PC-9 (cell line): ENCODE results near the gene NDUFA7. TPM values are rescaled to one million over a fixed set of nuclear protein-coding genes. Genes with fewer than 3 reads are reported as not detected.

Source experiments
- BruUV-seq: library from RNA; stranded (reverse); fragments of 400-500 nt; replicated peaks from 2 replicates; lab custom pipeline; 2021; lab: Mats Ljungman, UMichigan
- CTCF ChIA-PET: fragments of 300-600 bp; sonication (Branson Sonifier 250); formaldehyde crosslinking; loops from one replicate; lab custom pipeline; 2022; ENCODE audit warnings: antibody characterized with exemption; lab: Charles Lee
- POLR2A ChIA-PET: fragments of 300-600 bp; sonication (Branson Sonifier 250); formaldehyde crosslinking; loops from one replicate; lab custom pipeline; 2022; ENCODE audit warnings: antibody characterized with exemption; ENCODE audit not compliant: unreplicated experiment; lab: Charles Lee
- DNase-seq, 2 experiments: peaks; one replicate each; pipeline versions ENCODE4 v3.0.0 to v3.0.0-alpha.2; 2015 to 2022; ENCODE audit warnings: mixed read lengths in 1 of 2
- H2AFZ ChIP-seq: fragments of 200-600 bp; sonication (generic); 2 replicates; pipeline ENCODE4 v1.8.1; 2017; ENCODE audit warnings: antibody characterized with exemption
- H3F3A ChIP-seq: fragments of 200-600 bp; sonication (generic); 2 replicates; pipeline ENCODE4 v1.8.1; 2017; ENCODE audit warnings: antibody characterized with exemption, mild to moderate bottlenecking, low read depth; ENCODE audit not compliant: insufficient read depth
- H3K27ac ChIP-seq: fragments of 200-600 bp; sonication (generic); 2 replicates; pipeline ENCODE4 v1.6.1; 2016; ENCODE audit warnings: mixed run types
- H3K27me3 ChIP-seq: fragments of 200-600 bp; sonication (generic); 2 replicates; pipeline ENCODE4 v1.6.1; 2016; ENCODE audit warnings: low read depth, mixed run types; ENCODE audit not compliant: insufficient read depth
- H3K36me3 ChIP-seq: fragments of 200-600 bp; sonication (generic); 2 replicates; pipeline ENCODE4 v1.6.1; 2016; ENCODE audit warnings: low read depth, mixed run types
- H3K4me1 ChIP-seq: fragments of 200-600 bp; sonication (generic); replicated peaks from 2 replicates; pipeline ENCODE4 v1.6.1; 2016; ENCODE audit warnings: mixed run types; ENCODE audit not compliant: insufficient read depth
- H3K4me2 ChIP-seq: fragments of 200-600 bp; sonication (generic); 2 replicates; pipeline ENCODE4 v1.6.1; 2017; ENCODE audit warnings: mixed run types
- H3K4me3 ChIP-seq: fragments of 200-600 bp; sonication (generic); 2 replicates; pipeline ENCODE4 v1.6.1; 2016; ENCODE audit warnings: mixed run types
- H3K79me2 ChIP-seq: fragments of 200-600 bp; sonication (generic); 2 replicates; pipeline ENCODE4 v1.6.1; 2017; ENCODE audit warnings: low read depth, mixed run types
- H3K9me2 ChIP-seq: fragments of 200-600 bp; sonication (generic); 2 replicates; pipeline ENCODE4 v1.8.1; 2017; ENCODE audit warnings: mild to moderate bottlenecking; ENCODE audit not compliant: insufficient read depth
- H3K9me3 ChIP-seq: fragments of 200-600 bp; sonication (generic); 2 replicates; pipeline ENCODE4 v1.8.1; 2016; ENCODE audit warnings: low read depth; ENCODE audit not compliant: insufficient read depth
- H4K20me1 ChIP-seq: fragments of 200-600 bp; sonication (generic); 2 replicates; pipeline ENCODE4 v1.8.1; 2017; ENCODE audit not compliant: insufficient read depth
- EZH2 ChIP-seq: fragments of 200-600 bp; sonication (generic); IDR thresholded peaks from 2 replicates; pipeline ENCODE4 v1.8.0; 2017; ENCODE audit warnings: antibody characterized with exemption, low read depth
- intact Hi-C: fragments of 100-400 bp; cut with micrococcal nuclease; formaldehyde crosslinking; loops from one replicate; pipeline ENCODE4 v1.10.0; 2022; ENCODE audit not compliant: unreplicated experiment
- total RNA-seq: library from RNA; stranded (reverse); gene quantifications from 2 replicates; pipeline ENCODE4 v1.2.3, GENCODE V29; 2021
- TF ChIP-seq, protein P1 (sequence below): fragments of 200-600 bp; sonication (generic); conservative IDR thresholded peaks from 2 replicates; pipeline ENCODE4 v1.6.1; 2017; ENCODE audit warnings: mixed run types, antibody characterized with exemption, mild to moderate bottlenecking, moderate library complexity

The NDUFA7 gene
- total RNA-seq, 1 experiment from 2014 or later: 61.7 TPM

DNA sequence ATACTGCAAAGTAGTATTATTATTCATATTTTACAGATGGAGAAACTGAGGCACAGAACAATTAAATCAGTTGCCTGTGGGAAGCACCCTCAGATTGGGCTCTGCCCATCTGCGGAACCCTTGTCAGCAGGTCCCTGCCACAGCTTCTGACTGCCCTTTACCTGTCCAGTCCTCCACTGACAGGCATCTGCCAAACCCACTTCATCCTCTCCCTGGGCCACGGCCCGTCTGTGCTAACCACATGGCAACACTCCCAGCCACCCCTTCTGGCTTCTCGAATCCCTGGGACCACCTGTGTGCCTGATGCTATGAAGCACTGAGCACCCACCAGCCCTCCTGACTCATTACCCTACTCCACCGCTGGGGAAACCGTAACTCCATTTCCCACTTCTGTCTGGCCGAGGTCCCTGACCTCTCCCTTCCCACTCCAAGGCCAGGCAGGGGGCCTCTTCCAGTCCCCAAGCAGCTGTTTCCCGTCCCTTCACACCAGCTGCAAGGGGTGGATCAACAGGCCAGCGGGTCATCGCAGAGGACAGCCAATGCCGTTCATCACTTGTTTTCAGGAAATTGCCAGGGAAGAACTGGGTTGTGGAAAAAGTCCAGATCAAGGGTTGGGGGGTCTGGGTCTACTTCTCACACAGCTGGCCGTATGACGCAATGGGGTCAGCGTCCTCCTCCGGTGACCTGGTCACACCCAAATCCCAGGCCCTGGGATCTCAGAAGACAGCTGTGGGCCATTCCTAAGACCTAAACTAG lies 19.3 kb upstream of the NDUFA7 start:
- H3K9me2 ChIP-seq: no peaks in the 10 kb centered on the region
- no peaks in the 10 kb centered on the region for H3K36me3 ChIP-seq
- H3K9me3 ChIP-seq: no peaks in the 10 kb centered on the region
- no peak for DNase-seq
- H3K27ac ChIP-seq: no peak overlapping the region
- no peaks in the 10 kb centered on the region for H4K20me1 ChIP-seq
- no peak for TF ChIP-seq EZH2
- TF ChIP-seq, protein P1, sequence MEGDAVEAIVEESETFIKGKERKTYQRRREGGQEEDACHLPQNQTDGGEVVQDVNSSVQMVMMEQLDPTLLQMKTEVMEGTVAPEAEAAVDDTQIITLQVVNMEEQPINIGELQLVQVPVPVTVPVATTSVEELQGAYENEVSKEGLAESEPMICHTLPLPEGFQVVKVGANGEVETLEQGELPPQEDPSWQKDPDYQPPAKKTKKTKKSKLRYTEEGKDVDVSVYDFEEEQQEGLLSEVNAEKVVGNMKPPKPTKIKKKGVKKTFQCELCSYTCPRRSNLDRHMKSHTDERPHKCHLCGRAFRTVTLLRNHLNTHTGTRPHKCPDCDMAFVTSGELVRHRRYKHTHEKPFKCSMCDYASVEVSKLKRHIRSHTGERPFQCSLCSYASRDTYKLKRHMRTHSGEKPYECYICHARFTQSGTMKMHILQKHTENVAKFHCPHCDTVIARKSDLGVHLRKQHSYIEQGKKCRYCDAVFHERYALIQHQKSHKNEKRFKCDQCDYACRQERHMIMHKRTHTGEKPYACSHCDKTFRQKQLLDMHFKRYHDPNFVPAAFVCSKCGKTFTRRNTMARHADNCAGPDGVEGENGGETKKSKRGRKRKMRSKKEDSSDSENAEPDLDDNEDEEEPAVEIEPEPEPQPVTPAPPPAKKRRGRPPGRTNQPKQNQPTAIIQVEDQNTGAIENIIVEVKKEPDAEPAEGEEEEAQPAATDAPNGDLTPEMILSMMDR: no peak
- H3K27me3 ChIP-seq: no peaks in the 10 kb centered on the region
- peaks cover 14% of the 10 kb centered on the region for H3F3A ChIP-seq
- no peak overlapping the region for H3K4me2 ChIP-seq
- H2AFZ ChIP-seq: no peak overlapping the region
- BruUV-seq: no TSS peak
- POLR2A ChIA-PET: no interaction called here
- H3K4me3 ChIP-seq: no peak overlapping the region
- intact Hi-C loops: no loop called here
- CTCF ChIA-PET: no interaction called here
- no peaks in the 10 kb centered on the region for H3K79me2 ChIP-seq
- peaks cover 8% of the 10 kb centered on the region; the same call in 1 of the 2 replicates for H3K4me1 ChIP-seq

DNA sequence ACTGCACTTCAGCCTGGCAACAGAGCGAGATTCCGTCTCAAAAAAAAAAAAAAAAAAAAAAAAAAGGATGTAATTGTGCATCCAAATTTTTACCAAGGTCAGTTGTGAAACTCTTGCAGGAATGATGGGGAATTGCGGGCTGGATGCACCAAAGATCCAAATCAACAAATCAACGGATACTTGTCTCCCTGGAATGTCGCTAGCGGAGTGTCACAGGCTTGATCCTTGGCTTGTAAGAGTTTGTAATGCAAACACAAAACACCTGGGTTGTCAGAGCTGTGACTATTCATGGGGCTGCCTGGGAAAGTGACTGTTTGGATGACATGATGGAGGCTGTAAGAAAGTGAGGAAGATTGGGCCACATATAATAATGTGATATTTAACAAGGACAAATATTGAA lies 17.7 kb upstream of the NDUFA7 start:
- no peak for TF ChIP-seq EZH2
- TF ChIP-seq, protein P1: no peak
- Histone ChIP-seq H3K27ac (no peak overlapping the region), H3F3A (peaks cover 14% of the 10 kb centered on the region), H3K9me3 (no peaks in the 10 kb centered on the region), H3K36me3 (no peaks in the 10 kb centered on the region), H3K79me2 (no peaks in the 10 kb centered on the region), H3K27me3 (no peaks in the 10 kb centered on the region), H3K4me2 (no peak overlapping the region), H2AFZ (no peak overlapping the region), H3K9me2 (no peaks in the 10 kb centered on the region), H3K4me1 (peaks cover 8% of the 10 kb centered on the region; the same call in 1 of the 2 replicates), H3K4me3 (no peak overlapping the region), H4K20me1 (no peaks in the 10 kb centered on the region)
- ChIA-PET POLR2A (no interaction called here), CTCF (no interaction called here)
- BruUV-seq: no TSS peak
- intact Hi-C loops: no loop called here
- no peak for DNase-seq

DNA sequence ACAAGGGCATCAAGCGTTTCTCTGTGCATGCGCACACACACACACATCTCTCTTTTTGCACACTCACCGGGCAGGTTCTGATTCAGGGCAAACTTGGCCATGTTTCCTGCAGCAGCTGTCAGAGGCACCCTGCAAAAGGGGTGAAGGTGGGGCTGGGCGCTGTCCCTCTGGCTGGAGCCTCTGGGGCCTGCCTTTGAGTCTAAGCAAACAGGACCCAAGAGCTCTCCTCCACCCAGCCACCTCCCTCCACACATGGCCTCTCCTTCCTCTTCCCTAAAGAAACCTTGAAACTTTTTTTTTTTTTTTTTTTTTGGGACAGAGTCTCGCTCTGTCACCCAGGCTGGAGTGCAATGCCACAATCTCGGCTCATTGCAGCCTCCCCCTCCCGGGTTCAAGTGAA lies 16.6 kb upstream of the NDUFA7 start:
- Histone ChIP-seq H4K20me1 (no peaks in the 10 kb centered on the region), H3K9me3 (no peaks in the 10 kb centered on the region), H3K36me3 (no peaks in the 10 kb centered on the region), H3K4me3 (no peak overlapping the region), H3K79me2 (no peaks in the 10 kb centered on the region), H3K27ac (no peak overlapping the region), H3K4me2 (no peak overlapping the region), H3F3A (peaks cover 14% of the 10 kb centered on the region), H3K27me3 (no peaks in the 10 kb centered on the region), H3K9me2 (no peaks in the 10 kb centered on the region), H2AFZ (no peak overlapping the region), H3K4me1 (peaks cover 1% of the 10 kb centered on the region; the same call in 1 of the 2 replicates)
- BruUV-seq: no TSS peak
- ChIA-PET CTCF (no interaction called here), POLR2A (no interaction called here)
- intact Hi-C loops: no loop called here
- no peak for TF ChIP-seq EZH2
- TF ChIP-seq, protein P1: no peak
- peak in 1 of 2 experiments; percentile 9 for DNase-seq
